Panc1 (cell line): ENCODE results near the gene APOBEC3A. TPM values are rescaled to one million over a fixed set of nuclear protein-coding genes. Genes with fewer than 3 reads are reported as not detected.

Source experiments
- ATAC-seq: fragments of 200-7000 bp; cut with Tn5 transposase; 2 replicates; pipeline ENCODE4 v1.9.1; 2020; ENCODE audit warnings: mild to moderate bottlenecking, moderate library complexity
- BruUV-seq: library from RNA; stranded (reverse); fragments of 400-500 nt; replicated peaks from 2 replicates; lab custom pipeline; 2021; lab: Mats Ljungman, UMichigan
- CTCF ChIA-PET: fragments of 300-600 bp; sonication (Branson Sonifier 250); formaldehyde crosslinking; loops from one replicate; lab custom pipeline; 2022; ENCODE audit warnings: antibody characterized with exemption; lab: Charles Lee
- POLR2A ChIA-PET: fragments of 300-600 bp; sonication (Branson Sonifier 250); formaldehyde crosslinking; loops from one replicate; lab custom pipeline; 2022; ENCODE audit warnings: antibody characterized with exemption; lab: Charles Lee
- DNase-seq: peaks from one replicate; pipeline ENCODE4 v3.0.0-alpha.2; 2010; ENCODE audit warnings: low read depth, low spot score
- H3K27ac ChIP-seq: 2 replicates; pipeline ENCODE4 v1.5.1; 2011; ENCODE audit warnings: mild to moderate bottlenecking, low read length, inconsistent platforms
- H3K27me3 ChIP-seq: fragments of 200-500 bp; sonication (Bioruptor generic); 2 replicates; pipeline ENCODE4 v1.6.0; 2014; ENCODE audit warnings: low read length, inconsistent platforms; ENCODE audit not compliant: control insufficient read depth, insufficient read depth
- H3K36me3 ChIP-seq: fragments of 200-500 bp; sonication (Bioruptor generic); 2 replicates; pipeline ENCODE4 v1.5.1; 2014; ENCODE audit warnings: inconsistent platforms, mild to moderate bottlenecking, low read length, moderate library complexity; ENCODE audit not compliant: control insufficient read depth, insufficient read depth
- H3K4me1 ChIP-seq: 2 replicates; pipeline ENCODE4 v1.5.1; 2011; ENCODE audit warnings: inconsistent platforms, mild to moderate bottlenecking, low read length, moderate library complexity; ENCODE audit not compliant: control insufficient read depth, insufficient read depth
- H3K4me3 ChIP-seq, 2 experiments: 2 replicates each; pipeline ENCODE4 v1.5.1; 2011 to 2012; ENCODE audit warnings: low read depth in 2 of 2, low read length in 2 of 2, mild to moderate bottlenecking in 2 of 2, inconsistent platforms in 1 of 2, moderate library complexity in 1 of 2
- H3K9me3 ChIP-seq: fragments of 200-500 bp; sonication (Bioruptor generic); 2 replicates; pipeline ENCODE4 v1.5.1; 2014; ENCODE audit warnings: low read depth, mild to moderate bottlenecking, inconsistent platforms, low read length, moderate library complexity; ENCODE audit not compliant: control insufficient read depth, insufficient read depth
- POLR2AphosphoS5 ChIP-seq: IDR thresholded peaks from 2 replicates; pipeline ENCODE4 v1.6.1; 2012; ENCODE audit warnings: mild to moderate bottlenecking, low read depth, low read length, moderate library complexity
- REST ChIP-seq, 2 experiments: IDR thresholded peaks; 2 replicates each; pipeline ENCODE4 v1.6.1; 2011 to 2012; ENCODE audit warnings: low read depth in 2 of 2, control low read depth in 1 of 2, low read length in 1 of 2, mild to moderate bottlenecking in 1 of 2, moderate library complexity in 1 of 2; ENCODE audit not compliant: insufficient read depth in 1 of 2
- SIN3A ChIP-seq: IDR thresholded peaks from 2 replicates; pipeline ENCODE4 v1.6.1; 2012; ENCODE audit warnings: low read depth, mild to moderate bottlenecking, low read length, moderate library complexity, borderline replicate concordance; ENCODE audit not compliant: insufficient read depth
- TCF7L2 ChIP-seq: IDR thresholded peaks from 2 replicates; pipeline ENCODE4 v1.6.1; 2011; ENCODE audit warnings: mild to moderate bottlenecking, low read depth, low read length, inconsistent platforms
- in situ Hi-C: cut with HindIII; loops from 2 replicates; pipeline ENCODE4 v1.10.0; 2016; ENCODE audit warnings: low sequenced_read_pairs, low pct_unique_long_range_greater_than_20kb
- intact Hi-C: fragments of 100-400 bp; cut with micrococcal nuclease; formaldehyde crosslinking; loops from one replicate; pipeline ENCODE4 v1.10.0; 2022; ENCODE audit not compliant: unreplicated experiment
- total RNA-seq: library from RNA; stranded (reverse); gene quantifications from one replicate; pipeline ENCODE4 v1.2.1, GENCODE V29; 2021; ENCODE audit not compliant: unreplicated experiment
- TF ChIP-seq, protein P1 (sequence below): fragments of 450-650 bp; IDR thresholded peaks from 2 replicates; pipeline ENCODE4 v1.5.1; 2017; ENCODE audit warnings: mild to moderate bottlenecking

Gene APOBEC3A
- total RNA-seq, 1 experiment from 2014 or later: not detected

DNA sequence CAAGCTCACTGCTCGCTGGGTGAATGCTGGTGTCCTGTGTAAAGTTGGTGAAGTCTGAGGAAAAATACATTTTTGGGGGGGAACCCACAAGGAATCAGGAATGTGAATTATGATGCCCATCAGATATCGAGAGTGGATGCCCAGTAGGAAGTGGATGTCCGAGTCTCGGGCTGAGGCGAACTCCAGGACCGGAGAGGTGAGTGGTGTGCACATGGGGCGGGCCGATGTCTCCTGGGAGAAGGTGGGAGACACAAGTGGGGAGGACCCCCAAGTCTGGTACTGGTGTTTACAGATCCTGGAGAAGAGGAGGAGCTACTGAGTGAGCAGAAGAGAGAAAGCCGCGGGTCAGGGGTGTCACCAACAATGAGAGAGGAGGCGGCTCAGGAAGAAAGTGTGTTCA, 19.2 kb upstream of the APOBEC3A start:
- in situ Hi-C loops (no loop called here), intact Hi-C loops (no loop called here)
- POLR2A ChIA-PET: no interaction called here

DNA sequence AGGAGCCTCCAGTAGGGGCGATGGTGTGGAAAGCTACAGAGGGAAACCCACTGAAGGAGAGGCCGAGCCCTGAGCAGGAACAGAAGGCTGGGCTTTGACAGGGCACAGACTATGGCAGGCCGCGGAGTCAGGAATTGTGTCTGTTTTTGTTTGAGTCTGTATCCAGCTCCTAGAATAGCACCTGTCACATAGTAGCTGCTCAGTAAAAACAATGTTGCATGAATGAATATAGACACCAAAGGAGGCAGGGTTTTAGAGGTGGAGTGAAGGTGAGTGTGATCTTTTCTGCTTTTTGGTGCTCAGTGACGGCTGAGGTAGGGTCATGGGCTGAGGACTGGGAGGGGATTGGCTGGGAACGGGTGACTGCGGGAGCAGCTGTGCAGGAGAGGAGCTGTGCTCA, 18.5 kb upstream of the APOBEC3A start:
- no peaks in the 10 kb centered on the region for H3K27me3 ChIP-seq

More for the DNA sequence above, 19.2 kb upstream of the APOBEC3A start:
- CTCF ChIA-PET: no interaction called here
- no peak for ATAC-seq
- no peak for DNase-seq
- no TSS peak for BruUV-seq
- Histone ChIP-seq H3K27me3 (no peaks in the 10 kb centered on the region), H3K4me3 (no peak overlapping the region), H3K27ac (no peak overlapping the region), H3K4me1 (no peaks in the 10 kb centered on the region), H3K36me3 (no peaks in the 10 kb centered on the region), H3K9me3 (no peaks in the 10 kb centered on the region)
- TF ChIP-seq SIN3A (no peak), POLR2AphosphoS5 (no peak), REST (IDR thresholded peaks at IDR 0.05; ENCODE audit: insufficient read depth in 1 of 2, low read depth in 2 of 2, low read length in 1 of 2) (no peak), TCF7L2 (no peak)
- TF ChIP-seq, protein P1, sequence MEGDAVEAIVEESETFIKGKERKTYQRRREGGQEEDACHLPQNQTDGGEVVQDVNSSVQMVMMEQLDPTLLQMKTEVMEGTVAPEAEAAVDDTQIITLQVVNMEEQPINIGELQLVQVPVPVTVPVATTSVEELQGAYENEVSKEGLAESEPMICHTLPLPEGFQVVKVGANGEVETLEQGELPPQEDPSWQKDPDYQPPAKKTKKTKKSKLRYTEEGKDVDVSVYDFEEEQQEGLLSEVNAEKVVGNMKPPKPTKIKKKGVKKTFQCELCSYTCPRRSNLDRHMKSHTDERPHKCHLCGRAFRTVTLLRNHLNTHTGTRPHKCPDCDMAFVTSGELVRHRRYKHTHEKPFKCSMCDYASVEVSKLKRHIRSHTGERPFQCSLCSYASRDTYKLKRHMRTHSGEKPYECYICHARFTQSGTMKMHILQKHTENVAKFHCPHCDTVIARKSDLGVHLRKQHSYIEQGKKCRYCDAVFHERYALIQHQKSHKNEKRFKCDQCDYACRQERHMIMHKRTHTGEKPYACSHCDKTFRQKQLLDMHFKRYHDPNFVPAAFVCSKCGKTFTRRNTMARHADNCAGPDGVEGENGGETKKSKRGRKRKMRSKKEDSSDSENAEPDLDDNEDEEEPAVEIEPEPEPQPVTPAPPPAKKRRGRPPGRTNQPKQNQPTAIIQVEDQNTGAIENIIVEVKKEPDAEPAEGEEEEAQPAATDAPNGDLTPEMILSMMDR: no peak

More for the DNA sequence above, 18.5 kb upstream of the APOBEC3A start:
- BruUV-seq: no TSS peak
- ATAC-seq (no peak), DNase-seq (no peak)
- Histone ChIP-seq H3K27ac (no peak overlapping the region), H3K4me3 (no peak overlapping the region), H3K4me1 (no peaks in the 10 kb centered on the region), H3K36me3 (no peaks in the 10 kb centered on the region), H3K9me3 (no peaks in the 10 kb centered on the region)
- TF ChIP-seq TCF7L2 (no peak), REST (IDR thresholded peaks at IDR 0.05; ENCODE audit: insufficient read depth in 1 of 2, low read depth in 2 of 2, low read length in 1 of 2) (no peak), POLR2AphosphoS5 (no peak), SIN3A (no peak)
- TF ChIP-seq, protein P1: no peak
- intact Hi-C loops: no loop called here
- ChIA-PET CTCF (no interaction called here), POLR2A (no interaction called here)
- in situ Hi-C loops: no loop called here
